ENCODE results near the gene LMAN2.

Gene LMAN2

GRCh38 chr5:177290816-177291596, 60.5 kb downstream of the LMAN2 start:
- no peak overlapping the region for H3K4me3 ChIP-seq (ENCODE audit: low read depth, low read length)
- no peak for DNase-seq (ENCODE audit: low read depth)
- no peak for TF ChIP-seq CTCF (IDR thresholded peaks at IDR 0.05; ENCODE audit: low read depth, low read length, missing control alignments)

GRCh38 chr5:177288191-177288590, 63.3 kb downstream of the LMAN2 start:
- TF ChIP-seq CTCF (IDR thresholded peaks at IDR 0.05; ENCODE audit: low read depth, low read length, missing control alignments): no peak
- no peak for DNase-seq (ENCODE audit: low read depth)

More at GRCh38 chr5:177288191-177288590, 63.3 kb downstream of the LMAN2 start:
- H3K4me3 ChIP-seq (ENCODE audit: low read depth, low read length): no peak overlapping the region
